ENCODE measurements around the gene S1PR1.

S1PR1 gene

DNA sequence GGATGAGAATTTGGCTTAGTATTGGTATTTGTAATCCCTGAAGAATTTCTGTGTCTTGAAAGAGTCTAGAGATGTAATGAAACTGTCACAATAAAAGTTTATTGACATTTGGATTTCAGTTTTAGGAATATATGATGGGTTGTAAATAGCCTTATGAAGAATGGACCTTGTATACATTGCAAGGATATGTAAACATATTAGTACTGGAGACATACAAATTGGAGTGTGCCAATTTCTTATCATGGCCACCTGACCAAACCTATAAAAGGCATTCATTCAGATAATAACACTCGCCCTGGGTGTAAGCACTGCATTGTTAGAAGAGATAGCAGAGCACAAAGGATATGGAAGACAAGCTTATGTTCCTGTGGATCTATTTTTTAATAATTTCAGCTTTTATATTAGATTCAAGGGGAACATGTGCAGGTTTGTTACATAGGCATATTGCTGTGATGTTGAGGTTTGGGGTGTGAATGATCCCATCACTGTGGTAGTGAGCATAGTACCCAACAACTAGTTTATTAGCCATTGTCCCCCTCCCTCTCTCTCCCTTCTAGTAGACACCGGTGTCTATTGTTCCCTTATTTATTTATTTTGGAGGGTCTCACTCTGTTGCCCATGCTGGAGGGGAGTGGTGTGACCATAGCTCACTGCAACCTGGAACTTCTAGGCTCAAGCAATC, 8.6 kb downstream of the S1PR1 start:
- DNase-seq: no peak

DNA sequence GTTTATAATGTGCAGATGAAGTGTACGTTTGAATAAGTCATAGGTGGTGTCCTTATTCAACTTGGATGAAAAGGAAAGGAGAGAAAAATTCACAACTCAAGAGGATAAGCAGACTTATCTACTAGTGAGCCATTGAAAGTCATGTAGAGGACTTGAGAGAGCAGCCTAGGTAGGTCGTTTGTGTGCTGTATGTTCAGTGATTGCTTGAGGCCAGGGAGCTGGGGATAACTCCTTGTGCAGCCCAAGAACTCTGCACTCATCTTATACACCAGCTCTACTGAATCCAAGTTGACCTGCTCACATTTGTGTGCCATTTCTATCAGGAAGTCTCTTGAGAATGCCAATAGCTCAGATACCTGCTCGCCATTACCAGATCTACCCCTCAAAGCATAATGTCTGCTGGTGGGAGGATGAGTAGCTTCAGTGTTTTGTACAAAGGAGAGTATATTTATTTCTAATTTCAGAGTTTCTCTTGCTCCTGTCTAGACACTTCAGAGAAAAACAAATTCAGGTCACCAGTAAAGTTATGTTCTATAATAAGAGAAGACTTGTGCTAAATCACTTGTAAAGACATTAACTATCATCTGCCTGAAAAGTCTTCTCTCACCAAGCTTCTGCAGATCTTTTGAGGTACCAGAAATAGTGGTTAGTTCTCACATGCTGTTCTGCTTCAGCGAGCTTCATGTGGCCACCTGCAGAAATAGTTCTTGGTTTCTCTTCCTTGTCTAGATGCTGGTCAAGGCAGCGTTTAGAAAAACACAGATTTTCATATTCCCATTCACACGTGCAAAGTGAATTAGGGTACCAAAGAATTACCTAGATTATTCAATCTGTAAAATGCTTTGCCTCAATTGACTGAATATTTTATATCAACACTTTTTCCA, 10.8 kb downstream of the S1PR1 start:
- no peak for DNase-seq

DNA sequence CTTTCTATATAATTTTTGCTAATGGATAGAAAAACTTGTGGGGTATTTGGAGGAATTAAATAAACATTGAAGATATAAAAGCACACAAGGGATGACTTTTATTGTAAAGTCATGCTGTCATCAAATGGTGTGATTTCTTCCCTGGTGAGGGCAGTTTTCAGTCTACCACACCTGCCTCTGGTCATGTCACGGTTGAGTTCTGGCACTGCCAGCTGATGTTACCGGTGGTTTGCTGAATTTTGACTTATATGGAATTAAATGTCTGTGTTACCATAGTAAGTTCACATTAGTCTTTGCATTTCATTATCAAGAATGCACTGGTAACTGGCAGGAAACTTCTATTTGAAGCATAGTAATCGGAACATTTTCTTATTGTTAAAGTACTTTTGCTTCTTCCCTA, 13.4 kb downstream of the S1PR1 start:
- no peak for DNase-seq

DNA sequence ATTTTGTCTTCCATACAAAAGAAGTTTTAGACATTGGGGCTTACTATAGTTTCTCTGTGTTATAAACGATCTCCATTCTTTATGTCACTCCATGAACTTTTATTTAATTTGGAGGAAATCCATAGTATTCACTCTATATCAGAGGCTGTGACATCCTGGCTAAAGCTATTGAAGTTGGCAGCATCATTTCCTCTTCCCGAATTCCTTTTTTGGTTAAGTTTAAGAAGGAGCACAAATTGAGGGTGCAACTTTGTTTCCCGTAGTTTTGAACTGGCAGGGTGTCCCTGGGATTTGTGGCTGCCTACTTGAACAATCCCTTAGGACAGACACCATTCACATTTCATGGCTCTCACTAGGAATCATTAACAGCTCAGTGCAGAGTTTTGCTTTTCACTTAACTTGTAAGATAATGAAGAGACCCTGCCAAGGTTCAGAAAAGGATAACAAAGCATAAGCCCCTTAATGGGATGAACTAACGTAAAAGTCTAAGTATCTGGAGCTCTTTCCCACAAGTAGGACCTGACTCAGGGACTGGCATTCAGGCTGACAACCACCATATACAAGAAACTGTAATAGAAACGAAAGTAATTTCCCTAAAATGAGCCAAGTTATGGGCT, 13.9 kb downstream of the S1PR1 start:
- DNase-seq: no peak

DNA sequence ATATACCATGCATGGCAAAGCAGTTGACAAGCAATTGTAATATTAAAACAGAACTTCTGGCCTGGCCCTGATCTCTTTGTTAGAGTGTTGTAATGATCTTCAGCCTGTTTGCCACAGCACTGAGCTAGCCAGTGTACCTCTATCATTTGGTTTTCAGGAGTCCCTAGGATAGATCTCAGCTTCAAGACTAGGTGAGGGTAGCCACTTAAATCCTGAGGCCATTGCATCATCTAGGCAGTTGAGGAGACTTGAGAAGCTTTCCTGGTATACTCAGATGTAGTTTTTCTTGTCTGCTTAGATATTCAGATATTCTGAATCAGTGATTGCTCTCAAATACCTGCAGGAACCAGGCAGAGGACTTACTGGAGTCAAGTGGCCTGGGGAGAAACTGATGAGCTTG, 14.7 kb downstream of the S1PR1 start:
- no peak for DNase-seq

DNA sequence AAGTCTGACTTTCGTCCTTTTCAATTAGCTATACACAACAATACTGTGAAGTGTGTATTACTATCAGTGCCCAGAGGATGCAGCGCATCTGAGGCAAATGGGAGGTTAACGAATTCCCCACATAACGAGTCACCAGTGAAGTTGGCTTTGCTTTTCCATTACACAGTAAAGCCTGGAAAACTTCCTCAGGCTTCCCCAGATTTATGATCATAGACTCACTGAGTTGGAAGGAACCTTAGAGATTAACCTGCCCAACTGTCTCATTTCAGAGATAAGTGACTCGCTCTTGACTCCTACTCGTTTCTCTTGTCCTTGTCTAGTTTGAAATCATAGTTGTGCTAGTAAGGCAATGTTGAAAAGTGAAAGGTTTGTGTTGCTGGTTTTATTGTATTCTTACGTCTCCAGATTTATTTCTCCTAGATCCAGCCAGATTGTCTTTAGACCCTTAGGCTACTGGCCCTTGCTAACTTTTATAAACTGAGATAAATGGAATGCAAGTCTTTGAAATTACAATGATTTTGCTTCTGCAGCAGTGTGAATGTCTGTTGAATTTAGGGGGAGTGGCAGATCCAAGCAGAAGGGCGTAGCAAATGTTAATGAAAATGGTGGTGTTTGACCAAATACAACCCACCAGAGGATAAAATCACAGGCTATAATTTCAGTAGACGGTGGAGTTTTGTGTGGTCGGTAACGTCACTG, 17.3 kb downstream of the S1PR1 start:
- no peak for DNase-seq

DNA sequence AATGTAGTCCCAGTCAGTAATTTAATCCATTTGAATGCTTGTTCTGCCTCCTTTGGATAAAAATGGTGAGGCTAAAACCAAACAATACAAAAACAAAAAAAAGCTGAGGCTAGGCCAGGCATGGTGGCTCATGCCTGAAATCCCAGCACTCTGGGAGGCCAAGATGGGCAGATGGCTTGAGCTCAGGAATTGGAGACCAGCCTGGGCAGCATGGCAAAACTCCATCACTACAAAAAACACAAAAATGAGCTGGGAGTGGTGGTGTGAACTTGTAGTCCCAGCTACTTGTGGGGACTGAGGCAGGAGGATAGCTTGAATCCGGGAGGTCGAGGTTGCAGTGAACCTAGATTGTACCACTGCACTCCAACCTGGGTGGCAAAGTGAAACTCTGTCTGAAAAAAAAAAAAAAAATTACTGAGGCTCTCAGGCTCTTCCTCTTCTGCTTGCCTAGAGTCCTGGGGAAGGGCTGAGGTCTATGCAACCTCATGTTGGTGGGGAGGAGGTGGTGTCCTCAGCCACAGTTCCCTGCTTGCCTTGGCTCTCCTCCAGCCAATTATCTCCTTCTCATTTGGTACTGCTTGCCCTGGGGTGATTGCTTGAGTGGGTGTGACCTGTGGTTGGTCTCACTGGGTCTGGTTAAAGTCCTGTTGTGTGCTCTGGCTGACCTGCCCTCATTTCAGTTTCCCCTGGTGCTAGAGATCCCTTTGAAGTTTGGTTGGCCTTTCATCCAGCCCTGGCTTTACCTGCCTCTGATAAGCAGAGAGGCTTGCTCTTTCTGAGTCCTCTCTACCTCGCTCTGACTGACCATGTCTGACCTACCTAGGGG, 20.9 kb downstream of the S1PR1 start:
- no peak for DNase-seq

DNA sequence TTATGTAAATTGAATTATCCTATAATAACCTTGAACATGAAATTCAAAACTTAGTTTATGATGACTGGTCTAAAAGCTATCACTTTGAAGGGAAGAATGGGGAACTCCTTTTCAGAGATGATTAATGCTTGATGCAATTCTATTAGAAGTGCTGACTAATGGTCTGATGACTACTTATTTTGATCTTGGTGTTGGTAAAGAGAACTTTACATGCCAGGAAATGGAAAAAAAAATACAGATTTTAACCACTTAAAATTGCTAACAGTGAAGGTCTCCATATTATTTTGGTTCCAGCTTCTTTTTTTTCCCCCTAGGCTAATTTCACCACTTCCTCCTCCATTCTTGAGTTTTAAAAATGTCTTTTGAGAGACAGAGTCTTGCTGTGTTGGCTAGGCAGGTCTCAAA, 22.9 kb downstream of the S1PR1 start:
- DNase-seq: no peak

DNA sequence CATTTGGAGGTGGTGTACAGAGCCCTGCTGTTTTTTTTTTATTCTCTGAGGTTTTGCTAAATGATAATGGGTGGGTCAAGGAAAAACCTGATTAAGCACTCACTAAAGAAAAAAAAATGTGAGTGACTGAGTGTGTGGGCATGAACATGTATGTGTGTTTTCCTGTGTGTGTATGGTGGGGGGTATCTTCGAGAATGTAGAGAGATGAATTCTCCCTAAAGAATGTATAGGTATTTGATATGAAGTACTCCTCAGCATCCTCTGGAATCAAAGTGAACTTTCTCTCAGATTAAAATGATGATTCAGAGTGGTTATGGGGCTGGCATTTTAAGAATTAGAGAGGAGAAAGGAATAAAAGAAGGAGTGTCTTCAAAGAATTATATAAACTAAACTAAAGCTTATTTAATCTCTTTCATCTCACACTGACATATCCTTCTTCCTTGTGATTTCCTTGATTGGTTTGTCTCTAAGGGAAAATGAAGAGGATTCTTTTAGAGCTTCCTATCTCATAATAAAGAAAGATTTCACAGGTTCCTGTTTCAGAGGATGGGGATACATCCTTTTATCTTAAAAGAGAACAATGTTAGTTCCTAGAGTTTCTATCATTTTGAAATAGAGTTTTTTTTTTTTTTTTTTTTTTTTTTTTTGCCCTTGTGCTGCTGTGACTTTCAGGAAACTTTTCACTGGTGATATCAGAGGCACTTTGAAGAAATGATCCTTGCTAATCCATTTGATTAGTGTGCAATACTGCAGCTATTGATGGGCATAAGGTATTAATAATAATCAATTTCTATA, 23.9 kb downstream of the S1PR1 start:
- DNase-seq: no peak

DNA sequence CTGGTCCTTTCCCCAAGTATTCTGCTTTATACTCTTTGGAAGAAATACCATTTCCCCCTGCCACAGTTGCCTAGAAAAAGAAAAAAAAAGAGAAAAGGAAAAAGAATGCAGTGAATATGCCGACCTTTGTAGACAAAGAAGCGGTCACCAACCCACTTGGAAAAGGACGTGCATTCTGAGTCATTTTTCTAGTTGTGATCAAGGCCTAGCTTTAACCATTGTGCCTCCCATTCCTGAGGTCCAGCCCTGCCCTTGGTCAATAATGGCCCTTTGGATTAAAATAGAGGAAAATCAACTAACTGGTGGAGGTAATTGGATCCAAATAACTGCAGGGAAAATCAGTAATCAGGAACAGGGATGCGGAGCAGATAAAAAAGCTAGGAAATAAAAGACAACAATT, 24.8 kb downstream of the S1PR1 start:
- no peak for DNase-seq

DNA sequence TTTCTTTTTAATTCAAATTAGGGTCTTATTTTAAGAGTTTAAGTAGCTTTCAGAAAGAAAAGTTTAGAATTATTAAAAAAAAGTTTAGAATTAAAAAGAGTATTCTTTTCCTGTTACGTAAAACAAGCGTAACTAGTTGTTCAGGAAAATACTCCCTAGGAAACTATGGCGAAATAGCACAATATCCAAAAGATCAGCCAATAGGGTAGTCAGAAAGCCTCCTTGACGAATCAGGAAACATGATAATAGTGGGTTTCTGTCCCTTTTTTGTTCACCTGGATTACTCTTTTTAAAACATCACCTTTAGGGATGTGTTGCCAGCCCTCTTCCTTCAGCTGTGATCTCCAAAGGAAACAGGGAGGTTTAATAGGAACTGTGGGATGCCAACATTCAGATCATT, 25.2 kb downstream of the S1PR1 start:
- DNase-seq: no peak

DNA sequence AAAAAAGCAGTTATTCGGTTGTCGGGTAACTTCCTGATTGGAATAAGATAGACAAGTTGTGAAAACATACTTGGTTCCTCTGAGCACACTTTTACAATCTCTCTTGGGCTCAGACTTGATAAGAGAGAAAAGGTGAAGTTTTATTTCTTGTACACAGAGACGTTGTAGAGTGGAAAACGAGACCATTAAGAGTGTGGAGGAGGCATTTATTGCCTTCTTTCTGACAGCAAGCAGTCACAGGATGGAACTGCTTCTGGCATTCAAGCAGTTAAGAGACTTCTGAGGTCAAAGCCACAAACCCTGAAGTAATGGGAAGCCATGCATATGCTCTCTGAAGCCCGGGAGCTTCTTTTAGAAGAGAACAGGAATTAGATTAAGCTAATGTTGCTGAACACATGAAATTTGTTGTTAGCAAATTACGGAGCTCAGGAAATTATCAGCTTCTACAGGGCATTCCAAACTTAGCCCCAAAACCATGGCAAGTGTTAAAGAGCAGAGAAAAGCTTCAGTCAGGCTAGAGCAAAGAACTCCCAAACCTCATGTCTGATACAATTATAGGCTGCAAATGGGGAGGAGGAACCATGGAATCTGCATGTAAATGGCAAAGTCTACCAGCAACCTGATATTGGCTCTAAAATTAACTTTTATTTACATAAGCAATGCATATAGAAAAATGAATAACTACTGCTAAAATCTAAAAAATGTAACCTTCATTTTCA, 26.0 kb downstream of the S1PR1 start:
- DNase-seq: no peak

DNA sequence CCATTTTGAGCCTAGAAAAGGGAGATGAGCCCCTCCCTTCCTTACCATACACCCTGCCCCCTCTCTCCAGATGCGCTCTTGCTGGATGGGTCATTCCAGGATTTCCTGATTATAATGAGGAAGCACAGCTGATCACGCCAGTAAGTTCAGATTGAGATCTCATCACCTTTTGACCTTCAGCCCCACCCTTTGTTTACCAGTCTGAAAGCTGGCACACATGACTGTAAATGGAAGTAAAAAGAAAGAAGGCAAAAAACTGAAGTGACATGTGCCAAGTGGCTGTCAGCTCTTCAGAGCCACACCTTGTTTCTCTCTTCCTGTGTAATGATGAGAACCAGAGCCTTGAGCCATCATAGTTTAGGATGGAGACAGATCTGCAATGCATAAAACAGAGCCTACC, 27.9 kb downstream of the S1PR1 start:
- DNase-seq: no peak

DNA sequence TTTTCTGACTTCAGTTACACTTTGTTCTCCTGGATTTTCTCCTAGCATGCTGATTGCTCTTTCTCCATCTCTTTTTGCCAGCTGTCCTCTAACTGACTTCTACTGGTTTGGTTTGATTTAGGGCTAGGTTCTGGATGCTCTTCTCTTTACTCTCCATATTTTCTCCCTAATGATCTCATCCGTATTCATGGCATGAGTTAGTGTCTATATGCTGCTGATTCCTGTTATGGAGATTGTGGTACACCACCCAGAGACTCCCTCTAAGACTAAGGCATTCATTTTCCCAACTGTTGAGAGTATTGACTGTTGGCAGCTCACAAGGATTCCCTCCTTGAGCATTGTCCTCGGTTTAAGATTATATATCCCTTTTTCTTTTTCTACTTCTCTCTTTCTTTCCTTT, 28.9 kb downstream of the S1PR1 start:
- no peak for DNase-seq

DNA sequence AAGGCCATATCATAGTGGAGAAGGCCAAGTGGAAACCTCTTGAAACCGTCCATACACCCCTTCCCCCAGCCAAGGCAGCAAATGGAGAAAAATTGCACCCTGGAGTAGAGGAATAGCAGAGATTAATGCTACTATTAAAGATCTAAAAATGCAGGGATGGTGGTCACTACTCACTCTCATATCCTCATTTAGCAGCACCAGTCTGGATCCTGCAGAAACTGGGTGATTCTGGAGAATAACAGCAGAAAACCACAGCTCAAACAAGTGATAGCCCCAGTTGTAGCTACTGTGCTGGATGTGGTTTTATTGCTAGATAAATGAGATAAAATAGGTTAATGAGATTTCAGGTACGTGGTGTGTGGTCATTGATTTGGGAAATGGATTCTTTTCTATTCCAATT, 30.3 kb downstream of the S1PR1 start:
- no peak for DNase-seq

DNA sequence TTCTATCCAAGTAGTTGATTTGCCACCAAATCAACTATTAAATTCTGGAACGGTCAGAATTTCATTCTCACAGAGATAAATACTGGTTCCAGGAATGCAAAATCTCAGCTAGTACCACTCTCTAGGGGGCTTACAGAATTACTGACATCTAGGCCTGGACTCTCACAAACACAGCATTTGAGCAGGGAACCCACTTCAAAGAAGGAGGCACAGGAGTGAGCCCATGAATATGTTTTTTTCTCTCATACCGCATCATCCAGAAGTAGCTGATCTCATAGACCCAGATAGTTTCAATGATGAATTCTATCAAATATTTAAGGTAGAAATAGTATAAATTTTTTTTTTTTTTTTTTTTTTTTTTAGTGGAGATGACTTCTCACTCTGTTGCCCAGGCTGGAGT, 32.1 kb downstream of the S1PR1 start:
- DNase-seq: no peak

DNA sequence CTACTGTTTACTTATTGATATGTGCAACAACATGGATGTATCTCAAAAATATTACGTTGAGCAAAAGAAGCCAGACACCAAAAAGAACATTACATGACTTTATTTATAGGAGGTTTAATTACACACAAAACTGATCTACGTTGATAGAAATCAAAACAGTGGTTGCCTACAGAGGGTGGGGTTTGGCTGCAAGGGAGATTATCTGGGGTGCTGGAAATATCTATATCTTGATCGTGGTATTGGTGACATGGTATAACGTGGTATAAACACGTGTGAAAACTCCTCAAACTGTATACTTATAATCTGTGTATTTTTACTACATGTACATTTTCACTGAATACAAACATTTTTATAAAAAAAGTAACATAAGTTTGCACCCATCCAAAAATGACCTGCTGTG, 38.9 kb downstream of the S1PR1 start:
- no peak for DNase-seq

DNA sequence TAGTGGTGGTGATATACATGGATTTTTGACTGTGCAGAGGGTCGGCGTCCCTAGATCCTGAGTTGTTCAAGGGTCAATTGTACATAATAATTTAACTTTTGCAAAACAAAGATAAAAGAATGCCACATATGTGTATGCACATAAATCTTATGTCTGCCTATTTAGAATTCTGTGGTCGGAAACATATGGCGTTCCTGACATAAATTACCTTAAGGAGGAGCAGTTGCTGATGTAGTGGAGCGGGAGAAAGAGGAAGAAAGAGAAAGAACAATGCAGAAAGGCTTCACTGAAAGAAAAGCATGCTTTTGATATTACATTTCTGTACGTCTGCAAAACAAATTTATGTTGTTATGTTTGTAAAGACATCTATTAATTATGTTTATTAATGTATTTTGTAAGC, 40.0 kb downstream of the S1PR1 start:
- no peak for DNase-seq

DNA sequence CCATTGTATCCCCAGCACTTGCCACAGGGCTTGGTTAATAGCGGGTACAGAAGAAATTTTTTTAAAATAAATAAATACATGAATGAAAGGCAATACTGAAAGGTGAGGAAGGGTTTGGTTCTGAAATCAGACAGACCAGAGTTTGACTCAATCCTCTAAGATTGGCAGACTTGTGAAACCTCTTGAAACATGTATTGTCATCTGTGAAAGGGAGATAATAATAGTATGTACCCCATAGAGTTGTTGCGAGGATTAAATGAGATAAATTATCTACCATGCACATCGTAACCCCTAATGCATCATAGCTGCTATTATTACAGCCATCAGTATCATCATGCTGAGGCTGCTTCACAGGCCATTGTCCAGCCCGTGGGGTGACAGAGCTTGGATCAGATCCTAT, 41.4 kb downstream of the S1PR1 start:
- no peak for DNase-seq

DNA sequence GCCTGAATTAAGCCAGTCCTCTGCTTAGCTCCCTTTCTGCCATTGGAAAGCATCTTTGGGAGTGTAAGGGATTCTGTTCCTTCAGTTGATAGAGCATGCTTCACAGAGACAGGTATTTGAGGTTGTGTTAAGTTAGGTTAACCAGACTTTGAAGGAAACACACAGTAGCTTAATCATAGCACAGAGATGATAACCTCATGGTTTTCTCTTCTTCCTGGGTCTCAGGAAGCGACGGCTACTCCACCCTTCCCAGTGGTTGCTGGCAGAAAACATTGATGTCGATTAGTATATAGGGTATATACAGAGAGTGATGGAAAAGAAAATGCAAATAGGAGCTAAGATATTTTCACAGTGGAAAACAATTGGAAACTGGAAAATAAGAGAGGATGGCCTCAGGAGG, 42.0 kb downstream of the S1PR1 start:
- no peak for DNase-seq
